ENCODE results near the gene DAAM2. TPM values are rescaled to one million over a fixed set of nuclear protein-coding genes. Genes with fewer than 3 reads are reported as not detected.
A peak's percentile ranks its signal among the peaks of the same experiment; 100 is the strongest.

Gene DAAM2
- polyA plus RNA-seq, 4 donors: 24.0 to 71.8 (median 25.4) TPM

DNA sequence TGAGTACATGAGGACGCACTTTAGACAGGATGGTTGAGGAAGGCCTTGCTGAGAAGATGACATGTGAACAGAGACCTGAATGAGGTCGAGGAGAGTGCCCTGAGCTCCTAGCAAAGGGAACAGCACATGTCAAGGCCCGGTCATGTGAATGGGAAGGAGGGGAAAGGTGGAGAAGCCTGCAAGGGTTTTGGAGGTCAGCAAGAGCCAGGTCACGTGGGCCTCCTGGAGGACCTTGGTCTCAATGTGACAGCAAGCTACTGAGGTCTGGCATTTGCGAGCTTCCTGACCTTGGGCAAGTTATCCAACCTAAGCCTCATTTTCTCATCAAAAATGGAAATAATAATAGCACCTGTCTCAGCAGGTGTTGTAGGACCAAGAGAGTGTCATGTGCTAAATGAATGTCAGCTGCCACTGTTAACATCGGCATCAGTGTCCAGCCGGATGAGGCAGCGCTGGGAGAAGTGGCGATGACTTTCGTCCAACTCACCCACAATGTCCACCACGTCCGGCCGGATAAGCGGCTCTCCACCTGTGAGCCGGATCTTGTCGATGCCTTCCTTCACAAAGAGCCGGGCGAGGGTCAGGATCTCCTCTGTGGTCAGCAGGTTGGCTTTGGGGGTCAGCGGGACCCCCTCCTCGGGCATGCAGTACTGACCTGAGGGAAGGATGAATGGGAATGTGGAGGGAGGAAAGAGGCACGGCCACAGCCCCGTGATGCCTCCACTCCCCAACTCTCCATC, 133.2 kb downstream of the DAAM2 start:
- no peak for DNase-seq (ENCODE audit: low read depth in 4 of 4, low spot score in 3 of 4)

DNA sequence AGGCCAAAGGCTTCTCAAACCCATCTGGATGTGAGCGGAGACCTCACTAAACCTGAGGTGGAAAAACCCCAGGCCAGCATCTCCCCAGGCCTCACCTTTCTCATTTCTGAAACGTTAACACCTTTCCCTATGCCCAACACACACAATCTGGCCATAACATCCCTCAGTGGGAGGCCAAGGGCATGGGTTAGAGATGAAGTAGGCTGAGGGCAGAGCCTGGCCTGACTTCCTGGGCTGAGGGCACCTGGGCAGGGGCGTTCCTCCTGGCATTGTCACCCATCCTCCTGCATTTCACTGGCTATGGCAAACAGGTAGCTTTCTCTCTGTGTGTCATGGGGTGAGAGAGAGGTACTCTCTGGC, 133.7 kb downstream of the DAAM2 start:
- DNase-seq (ENCODE audit: low read depth in 4 of 4, low spot score in 3 of 4): no peak

DNA sequence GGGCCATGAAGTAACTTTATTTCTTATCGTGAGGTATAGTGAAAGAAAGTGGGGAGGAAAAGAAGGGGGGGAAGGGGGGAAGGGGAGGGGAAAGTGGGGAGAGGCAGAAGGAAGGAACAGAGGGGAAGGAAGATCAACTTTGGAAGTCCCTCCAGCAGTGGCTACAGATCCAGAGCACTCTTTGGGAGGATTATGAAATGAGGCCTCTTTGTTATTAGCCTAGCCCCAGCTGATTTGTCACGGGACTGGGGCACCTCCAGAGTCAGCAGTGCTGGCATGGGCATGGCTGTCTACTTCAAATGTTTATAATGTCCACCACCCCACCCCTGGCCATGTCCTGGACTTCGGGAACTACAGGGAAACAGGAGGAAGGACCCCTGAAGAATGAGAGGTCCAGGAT, 134.5 kb downstream of the DAAM2 start:
- no peak for DNase-seq (ENCODE audit: low read depth in 4 of 4, low spot score in 3 of 4)

DNA sequence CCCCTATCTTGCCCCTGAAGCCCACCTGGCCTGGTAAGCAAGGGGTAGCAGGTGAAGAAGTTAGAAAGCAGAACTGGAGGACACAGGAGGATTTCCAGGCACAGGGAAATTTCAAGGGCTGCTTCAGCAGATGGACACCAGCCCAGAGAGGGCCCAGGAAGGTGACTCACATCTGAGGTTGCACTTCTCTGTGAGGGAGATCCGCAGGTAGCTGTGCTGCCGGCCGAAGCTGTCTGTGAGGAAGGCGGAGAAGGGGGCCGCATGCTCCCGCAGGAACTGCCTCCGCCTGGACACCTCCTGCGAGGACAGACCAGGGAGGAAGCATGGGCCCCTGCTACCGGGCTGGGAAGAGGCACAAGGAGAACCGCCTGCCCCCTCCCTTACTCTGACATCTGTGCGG, 135.0 kb downstream of the DAAM2 start:
- DNase-seq (ENCODE audit: low read depth in 4 of 4, low spot score in 3 of 4): no peak

DNA sequence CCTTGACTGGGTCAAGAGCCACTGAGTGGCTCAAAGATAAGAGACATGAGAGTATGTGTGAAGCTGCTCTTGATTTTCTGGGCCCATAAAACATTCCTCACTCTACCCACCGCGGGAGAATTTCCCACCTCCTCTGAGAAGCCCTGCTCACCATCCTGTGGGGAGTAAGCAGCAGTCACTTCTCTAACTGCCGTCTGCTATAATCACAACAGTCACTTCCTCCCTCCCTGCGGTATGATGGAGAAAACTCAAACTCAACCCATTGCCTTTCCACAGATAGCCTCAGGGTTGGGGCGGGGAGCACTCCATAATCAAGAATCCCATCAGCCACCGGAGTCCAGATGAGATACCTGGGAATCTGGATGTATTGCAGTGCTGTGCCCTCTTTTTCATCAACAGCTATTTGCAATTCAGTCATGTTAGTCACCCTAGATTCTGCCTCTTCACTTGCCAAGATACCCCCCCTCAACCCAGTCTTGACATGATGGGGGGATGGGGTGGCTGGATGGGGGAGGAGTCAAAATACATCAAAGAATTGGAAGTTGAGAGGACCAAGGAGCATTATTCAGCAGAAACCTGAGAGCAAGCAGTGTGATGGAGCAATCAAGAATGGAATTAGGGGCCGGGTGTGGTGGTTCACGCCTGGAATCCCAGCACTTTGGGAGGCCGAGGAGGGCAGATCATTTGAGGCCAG, 137.0 kb downstream of the DAAM2 start:
- DNase-seq (ENCODE audit: low read depth in 4 of 4, low spot score in 3 of 4): no peak

DNA sequence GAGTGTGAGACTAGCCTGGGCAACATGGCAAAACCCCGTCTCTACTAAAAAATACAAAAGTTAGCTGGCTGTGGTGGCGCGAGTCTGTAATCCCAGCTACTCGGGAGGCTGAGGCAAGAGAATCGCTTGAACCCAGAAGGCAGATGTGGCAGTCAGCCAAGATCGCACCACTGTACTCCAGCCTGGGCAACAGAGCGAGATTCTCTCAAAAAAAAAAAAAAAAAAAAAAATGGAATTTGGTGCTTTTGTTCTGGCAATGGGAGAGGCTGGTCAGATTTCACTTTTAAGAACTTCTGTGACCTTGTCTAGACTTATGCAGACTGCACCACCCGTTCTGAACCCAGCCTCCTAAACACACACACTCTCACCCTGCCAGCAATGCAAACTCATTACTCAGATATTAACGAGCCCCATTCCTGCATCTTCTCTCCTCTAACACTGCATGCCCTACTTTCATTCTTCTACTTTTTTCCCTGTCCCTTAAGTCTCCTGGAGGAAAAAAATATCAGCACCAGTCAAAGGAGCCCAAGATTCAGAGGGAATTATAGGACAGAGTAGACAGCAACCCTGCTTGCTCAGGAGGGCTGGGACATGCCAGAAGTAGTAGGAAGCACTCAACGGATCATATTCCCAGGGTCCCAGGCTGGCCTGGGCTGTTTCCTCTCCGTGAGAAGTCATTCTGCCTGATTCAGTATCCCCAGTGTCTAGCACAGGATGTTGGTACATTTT, 137.7 kb downstream of the DAAM2 start:
- no peak for DNase-seq (ENCODE audit: low read depth in 4 of 4, low spot score in 3 of 4)

DNA sequence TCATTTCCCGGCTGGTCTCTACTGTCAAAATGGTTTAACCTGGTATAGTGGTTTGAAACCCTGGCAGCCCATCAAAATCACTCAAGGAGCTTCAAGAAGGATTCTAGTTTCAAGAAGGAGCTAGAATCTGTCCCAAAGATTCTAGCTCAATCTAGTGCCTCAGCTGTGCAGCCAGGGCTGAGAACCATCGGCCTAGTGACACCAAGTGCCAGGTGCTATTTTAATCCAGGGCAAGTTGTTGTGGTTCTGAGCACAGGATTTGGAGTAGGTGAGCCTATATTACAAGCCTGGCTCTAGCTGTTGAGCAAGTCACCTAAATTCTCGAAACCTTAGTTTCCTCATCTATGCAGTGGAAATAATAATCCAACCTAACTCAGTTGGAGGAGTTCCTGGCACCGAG, 138.4 kb downstream of the DAAM2 start:
- DNase-seq (ENCODE audit: low read depth in 4 of 4, low spot score in 3 of 4): no peak

DNA sequence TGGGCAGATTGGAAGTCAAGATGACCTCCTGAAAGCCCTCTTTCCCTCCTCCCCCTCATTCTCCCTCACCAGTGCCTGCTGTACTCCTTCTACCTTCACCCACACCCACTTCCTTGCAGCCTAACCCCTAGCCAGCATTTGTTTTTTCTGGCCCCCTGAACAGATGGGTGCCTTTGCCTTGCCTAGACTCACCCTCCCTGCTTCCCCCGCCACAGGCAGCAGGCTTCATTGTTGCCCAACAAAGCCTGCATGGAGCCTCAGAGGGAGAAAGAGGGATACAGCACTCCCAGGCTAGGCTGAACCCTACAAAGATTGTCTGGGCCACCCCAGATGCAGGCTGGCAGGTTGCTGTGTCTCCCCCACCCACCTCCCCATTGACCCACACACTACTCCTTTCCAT, 139.4 kb downstream of the DAAM2 start:
- DNase-seq (ENCODE audit: low read depth in 4 of 4, low spot score in 3 of 4): no peak

DNA sequence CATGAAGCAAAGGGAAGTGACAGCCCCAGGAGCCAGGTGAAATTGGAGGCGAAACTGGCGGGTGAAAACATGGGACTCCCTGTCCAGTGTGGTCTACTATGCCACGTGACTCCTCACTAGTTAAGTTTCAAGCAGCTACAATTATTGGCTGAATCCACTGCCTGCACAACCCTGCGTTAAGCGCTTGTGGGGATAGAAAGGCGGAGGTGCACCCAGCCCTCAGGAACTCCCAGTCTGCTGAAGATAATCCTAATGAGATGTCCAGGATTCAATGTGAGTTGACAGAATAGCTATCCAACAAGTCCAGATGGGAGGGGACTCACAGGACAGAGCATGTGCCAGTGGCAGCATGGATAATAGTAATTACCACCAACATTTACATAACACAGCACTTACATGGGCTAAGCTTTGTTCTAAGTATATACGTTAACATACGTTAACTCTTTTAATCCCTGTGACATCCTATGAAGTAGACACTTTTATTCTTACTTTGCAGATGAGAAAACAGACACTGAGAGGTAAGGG, 140.3 kb downstream of the DAAM2 start:
- DNase-seq (ENCODE audit: low read depth in 4 of 4, low spot score in 3 of 4): no peak

DNA sequence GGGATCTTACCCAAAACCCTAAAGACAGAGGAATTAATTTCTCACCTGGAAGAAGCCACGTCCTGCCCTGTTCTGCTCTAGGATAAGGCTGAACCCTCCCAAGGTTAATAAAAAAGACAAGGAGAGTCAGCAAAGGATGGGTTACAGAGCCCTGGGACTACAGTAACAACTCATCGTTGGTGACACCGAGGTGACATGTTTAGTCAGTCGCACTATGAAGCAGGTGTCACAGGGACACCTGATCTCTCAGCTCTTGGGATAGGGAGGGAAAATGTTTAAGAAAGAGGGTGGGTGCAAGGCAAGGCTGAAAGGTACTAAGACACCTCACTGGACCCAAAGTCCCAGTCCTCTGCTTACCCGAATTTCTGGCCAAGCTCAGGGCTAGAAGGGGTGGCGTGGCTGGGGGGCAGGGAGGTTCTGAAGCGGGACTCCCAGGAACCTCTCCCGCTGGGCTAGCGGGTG, 141.5 kb downstream of the DAAM2 start:
- DNase-seq (ENCODE audit: low read depth in 4 of 4, low spot score in 3 of 4): no peak

DNA sequence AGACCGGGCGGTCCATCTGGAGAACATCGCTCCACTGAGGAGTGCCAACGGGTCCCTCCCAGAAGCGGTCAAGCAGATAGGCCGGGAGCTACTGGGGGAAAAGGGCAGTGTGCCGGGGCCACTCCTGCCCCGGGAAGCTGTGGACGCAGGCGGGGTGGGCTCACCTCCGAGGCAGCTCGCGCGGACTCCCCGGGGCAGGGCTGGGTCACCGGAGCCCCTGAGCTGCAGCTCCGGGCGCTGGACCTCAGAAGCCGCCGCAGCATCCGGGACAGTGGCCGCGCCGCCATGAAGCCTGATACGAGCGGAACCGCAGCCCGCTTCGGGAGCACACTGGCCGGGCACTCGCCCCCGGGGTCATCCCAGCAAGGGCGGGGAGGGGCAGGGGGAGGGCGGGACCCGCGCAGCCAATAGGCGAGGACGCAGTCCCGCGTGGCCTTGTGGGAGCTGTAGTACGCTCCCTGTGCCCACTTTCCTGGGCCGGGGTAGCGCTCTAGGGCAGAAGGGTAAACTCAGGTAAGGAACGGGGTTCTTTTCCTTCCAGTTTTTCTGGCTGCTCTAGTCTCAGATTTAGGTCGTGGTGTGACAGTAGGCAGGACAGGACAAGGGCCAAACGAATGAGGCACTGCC, 142.1 kb downstream of the DAAM2 start, which contains the start of gene MOCS1:
MOCS1 (minus strand) TSS at position 332 of the 627 bp plus-strand sequence; CDS start at position 287, 45 bp downstream.
- DNase-seq (ENCODE audit: low read depth in 4 of 4, low spot score in 3 of 4): peak in 3 of 4 donors; percentile 29 to 50 (median 34)

DNA sequence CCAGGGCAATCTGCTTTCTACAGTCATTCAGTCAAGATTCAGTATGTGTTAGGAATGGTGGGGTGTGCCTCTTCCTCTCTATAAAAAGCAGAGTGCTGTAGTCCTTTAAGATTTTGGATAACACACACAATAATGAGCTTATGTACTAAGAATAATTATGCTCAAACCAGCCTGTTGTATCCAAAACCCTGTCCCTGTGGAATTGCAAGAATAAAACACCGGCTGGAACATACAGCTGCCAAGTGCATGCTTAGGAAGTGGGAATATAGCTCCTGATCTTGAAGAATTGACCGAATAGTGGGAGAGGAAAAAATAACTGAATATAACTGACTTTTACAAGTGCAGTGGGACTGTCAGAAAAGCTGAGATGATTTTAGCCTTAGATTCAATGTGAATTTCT, 143.1 kb downstream of the DAAM2 start:
- DNase-seq (ENCODE audit: low read depth in 4 of 4, low spot score in 3 of 4): no peak

DNA sequence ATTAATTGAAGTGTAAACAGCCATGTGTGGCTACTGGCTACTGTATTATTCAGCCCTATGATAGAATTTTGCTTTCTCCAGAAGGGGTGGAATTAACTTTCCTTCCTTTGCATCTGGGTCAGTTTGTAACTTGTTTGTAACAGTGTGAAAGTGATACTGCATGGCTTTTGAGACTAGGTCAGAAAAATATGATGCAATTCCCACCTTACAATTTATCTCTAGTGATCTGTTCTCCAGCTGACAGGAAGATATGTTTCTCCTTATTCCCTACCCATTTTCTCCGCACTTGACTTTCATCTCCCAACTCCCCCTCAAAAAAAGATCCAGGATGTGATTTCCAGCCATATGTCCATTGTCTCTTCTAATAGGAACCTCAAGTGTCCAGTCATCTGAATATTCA, 144.7 kb downstream of the DAAM2 start:
- no peak for DNase-seq (ENCODE audit: low read depth in 4 of 4, low spot score in 3 of 4)

DNA sequence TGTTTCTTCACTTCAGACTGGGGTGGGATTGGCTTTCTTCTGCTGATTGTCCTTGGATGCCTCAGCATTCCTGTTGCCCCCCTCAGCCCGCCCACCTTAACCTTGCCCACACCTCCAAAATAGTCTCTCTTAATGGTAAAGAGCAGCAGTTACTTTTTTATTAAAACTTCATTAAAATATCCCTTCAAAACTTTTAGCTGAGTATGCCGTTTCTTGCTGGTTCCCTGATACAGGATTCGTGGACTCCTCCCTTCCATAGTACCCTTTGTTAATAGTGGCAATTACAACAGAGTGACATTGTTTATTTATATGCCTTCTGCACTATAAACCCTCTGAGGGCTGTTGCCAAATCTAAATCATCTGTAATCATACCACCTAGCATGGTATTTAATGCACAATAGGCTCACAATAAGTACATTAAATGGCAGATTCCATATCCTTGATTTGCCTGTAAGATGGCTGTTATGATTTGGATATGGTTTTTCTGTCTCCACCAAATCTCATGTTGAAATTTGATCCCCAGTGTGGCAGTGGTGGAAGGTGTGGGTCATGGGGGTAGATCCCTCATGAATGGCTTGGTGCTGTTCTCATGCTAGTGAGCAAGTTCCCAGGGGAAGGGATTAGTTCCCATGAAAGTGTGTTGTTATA, 145.6 kb downstream of the DAAM2 start:
- DNase-seq (ENCODE audit: low read depth in 4 of 4, low spot score in 3 of 4): no peak

DNA sequence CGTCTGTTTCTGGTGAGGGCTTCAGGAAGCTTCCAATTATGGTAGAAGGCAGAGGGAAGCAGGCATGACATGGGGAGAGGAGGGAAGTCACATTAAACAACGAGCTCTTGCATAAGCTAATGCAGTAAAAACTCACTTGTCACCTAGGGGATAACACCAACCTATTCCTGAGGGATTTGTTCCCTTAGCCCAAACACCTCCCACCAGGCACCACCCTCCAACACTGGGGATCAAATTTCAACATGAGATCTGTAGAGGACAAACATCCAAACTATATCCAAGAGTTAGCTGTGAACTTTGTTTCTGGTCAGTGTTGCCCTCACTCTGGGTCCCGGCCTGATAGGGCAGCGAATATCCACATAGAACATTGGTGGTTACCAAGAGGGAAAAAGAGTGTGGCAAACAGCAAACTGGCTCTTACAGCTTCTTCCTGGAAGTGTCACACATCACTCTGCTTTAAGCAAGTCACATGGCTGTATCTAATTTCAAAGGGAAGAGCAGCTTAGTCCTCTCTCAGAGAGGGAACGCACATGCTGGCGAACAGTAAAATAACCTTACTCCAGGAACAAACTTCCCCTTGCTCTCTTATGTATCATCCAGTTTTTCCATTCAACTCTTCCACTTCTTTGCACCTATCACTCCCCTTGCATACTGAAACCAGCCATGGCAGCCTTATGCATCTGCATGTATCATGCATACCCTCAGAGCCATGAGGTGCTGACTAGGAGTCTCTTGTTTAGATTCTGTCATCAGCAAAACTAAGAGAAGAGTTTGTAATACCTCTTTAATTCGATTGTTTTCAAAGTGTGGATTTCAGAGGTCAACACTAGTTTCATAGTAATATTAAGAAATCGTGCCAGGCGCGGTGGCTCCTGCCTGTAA, 146.8 kb downstream of the DAAM2 start:
- DNase-seq (ENCODE audit: low read depth in 4 of 4, low spot score in 3 of 4): no peak

DNA sequence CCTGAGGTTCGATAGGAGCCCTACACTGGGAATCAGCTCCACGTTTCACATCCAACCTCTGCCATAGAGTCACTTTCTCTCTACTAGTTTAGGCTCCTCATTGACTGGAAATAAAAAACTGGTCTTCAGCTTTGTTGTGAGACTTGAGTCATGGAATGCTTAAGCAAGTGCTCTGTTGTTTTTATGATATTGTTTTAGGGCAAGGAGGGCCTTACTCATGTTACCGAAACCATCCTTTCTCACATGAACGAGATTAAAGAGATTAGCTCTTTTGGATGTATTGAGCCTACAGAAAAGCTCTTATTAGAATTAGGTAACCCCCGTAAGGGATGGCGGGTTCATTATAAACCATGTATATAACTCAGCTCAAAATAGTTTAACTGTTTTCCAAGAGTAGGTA, 149.0 kb downstream of the DAAM2 start:
- no peak for DNase-seq (ENCODE audit: low read depth in 4 of 4, low spot score in 3 of 4)

DNA sequence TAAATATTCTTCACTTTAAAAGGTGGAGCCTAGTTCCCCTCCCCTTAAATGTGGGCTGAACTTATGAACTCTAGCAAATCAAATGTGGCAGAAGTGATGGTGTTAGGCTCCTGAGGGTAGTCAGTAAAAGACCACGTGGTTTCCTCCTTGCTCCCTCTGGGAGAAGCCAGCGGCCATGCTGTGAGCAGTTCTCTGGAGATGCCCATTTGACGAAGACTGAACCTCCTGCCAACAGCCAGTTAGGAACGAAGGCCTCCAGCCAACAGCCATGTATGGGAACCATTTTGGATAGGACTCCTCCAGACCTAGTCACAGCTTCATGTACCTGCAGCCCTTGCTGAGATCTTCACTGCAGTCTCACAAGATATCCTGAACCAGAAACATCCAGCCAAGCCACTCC, 149.6 kb downstream of the DAAM2 start:
- no peak for DNase-seq (ENCODE audit: low read depth in 4 of 4, low spot score in 3 of 4)

DNA sequence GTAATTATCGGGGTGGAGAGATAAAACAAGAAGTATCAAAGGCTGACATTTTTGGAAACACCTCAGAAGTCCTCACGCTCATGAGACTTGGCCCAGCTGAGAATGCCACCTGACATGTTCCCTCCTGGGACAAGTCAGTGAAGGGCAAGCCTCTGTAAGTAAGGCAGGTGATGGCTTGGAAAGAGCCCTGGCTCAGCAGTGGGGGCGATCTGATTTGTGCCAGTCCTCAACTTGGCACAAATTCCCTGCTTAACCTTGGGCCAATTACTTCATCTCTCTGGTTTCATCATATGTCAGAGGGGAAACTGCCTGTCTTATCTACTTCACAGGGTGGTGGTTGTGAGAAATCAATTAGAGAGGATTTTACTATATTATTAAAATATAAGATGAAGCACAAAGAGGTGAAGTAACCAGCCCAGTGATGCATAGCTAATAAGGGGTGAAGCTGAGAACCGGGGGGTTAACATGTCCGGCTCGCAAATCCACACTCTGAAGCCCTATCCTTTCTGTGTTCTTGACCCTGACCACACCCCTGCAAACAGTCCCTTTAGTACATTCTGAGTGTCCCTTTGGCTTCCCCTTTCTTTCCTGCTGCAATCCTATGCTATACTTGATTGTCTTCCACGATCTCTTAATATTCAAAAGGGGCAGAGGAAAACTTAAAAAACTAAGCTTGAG, 150.9 kb downstream of the DAAM2 start:
- no peak for DNase-seq (ENCODE audit: low read depth in 4 of 4, low spot score in 3 of 4)

DNA sequence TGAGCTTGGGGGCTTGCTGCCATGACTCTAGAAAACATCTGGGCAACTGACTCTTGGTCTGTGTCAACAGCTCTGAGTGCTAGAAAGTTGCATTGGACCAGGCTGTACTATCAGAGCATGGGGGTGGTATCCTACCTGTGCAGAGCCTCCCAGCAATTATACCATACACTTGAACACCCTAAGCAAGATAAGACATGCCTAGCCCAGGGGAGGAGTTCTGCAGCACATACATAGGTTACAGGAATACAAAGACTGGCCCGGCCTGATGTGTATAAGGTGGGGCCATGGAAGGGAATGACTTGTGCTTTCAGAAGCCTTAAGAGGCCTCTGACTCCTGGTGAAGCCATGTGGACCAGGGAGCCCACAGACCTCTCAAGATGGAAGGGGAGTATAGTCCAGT, 153.4 kb downstream of the DAAM2 start:
- no peak for DNase-seq (ENCODE audit: low read depth in 4 of 4, low spot score in 3 of 4)

Measured in left renal pelvis (tissue), 4 donors.